CD14-positive monocyte (primary cell): ENCODE results near the gene ZNF326. TPM values are rescaled to one million over a fixed set of nuclear protein-coding genes. Genes with fewer than 3 reads are reported as not detected.

ENCODE experiments used
- DNase-seq, 3 donors: peaks; one replicate each; pipeline ENCODE4 v3.0.0-alpha.2; 2011 to 2022
- H2AFZ ChIP-seq: 2 replicates; pipeline ENCODE4 v1.6.0; 2012; ENCODE audit warnings: mild to moderate bottlenecking, low read depth, low read length, inconsistent platforms; ENCODE audit not compliant: insufficient read depth, poor library complexity, severe bottlenecking
- H3K27ac ChIP-seq, 2 donors: 1 replicate in 1 of 2; 2 replicates in 1 of 2; pipeline ENCODE4 v1.5.1; 2012 to 2013; ENCODE audit warnings: low read length in 2 of 2, control low read depth in 1 of 2, inconsistent platforms in 1 of 2, low read depth in 1 of 2, mild to moderate bottlenecking in 1 of 2
- H3K27me3 ChIP-seq, 2 donors: one replicate each; pipeline versions ENCODE4 v1.6.0 to v1.6.1; 2011 to 2013; ENCODE audit warnings: low read length in 2 of 2; ENCODE audit not compliant: control insufficient read depth in 2 of 2, insufficient read depth in 2 of 2
- H3K36me3 ChIP-seq, 2 donors: replicated peaks in 1 of 2; 1 replicate in 1 of 2; 2 replicates in 1 of 2; pipeline versions ENCODE4 v1.5.1 to v1.6.1; 2012 to 2013; ENCODE audit warnings: low read length in 2 of 2, control low read depth in 1 of 2, inconsistent platforms in 1 of 2, mild to moderate bottlenecking in 1 of 2; ENCODE audit not compliant: insufficient read depth in 2 of 2, control insufficient read depth in 1 of 2
- H3K4me1 ChIP-seq, 2 donors: 1 replicate in 1 of 2; 2 replicates in 1 of 2; pipeline versions ENCODE4 v1.5.1 to v1.6.1; 2012 to 2013; ENCODE audit warnings: low read length in 2 of 2, control low read depth in 1 of 2, inconsistent platforms in 1 of 2, mild to moderate bottlenecking in 1 of 2, moderate library complexity in 1 of 2; ENCODE audit not compliant: insufficient read depth in 2 of 2, control insufficient read depth in 1 of 2
- H3K4me2 ChIP-seq: replicated peaks from 2 replicates; pipeline ENCODE3; 2012; ENCODE audit warnings: low read length, moderate library complexity, mild to moderate bottlenecking; ENCODE audit not compliant: poor library complexity, severe bottlenecking; ENCODE audit errors: extremely low read depth
- H3K4me3 ChIP-seq, 3 experiments: fragments of 200-600 bp in 1 of 3; sonication (generic) in 1 of 3; replicated peaks in 1 of 3; 1 replicate in 2 of 3; 2 replicates in 1 of 3; pipeline ENCODE4 v1.5.1; 2011 to 2013; ENCODE audit warnings: low read length in 3 of 3, mild to moderate bottlenecking in 3 of 3, control low read depth in 2 of 3, low read depth in 2 of 3, inconsistent platforms in 1 of 3, moderate library complexity in 1 of 3
- H3K79me2 ChIP-seq: 2 replicates; pipeline ENCODE4 v1.6.0; 2012; ENCODE audit warnings: mild to moderate bottlenecking, control low read depth, inconsistent platforms, low read length, moderate library complexity; ENCODE audit not compliant: insufficient read depth
- H3K9ac ChIP-seq: 2 replicates; pipeline ENCODE4 v1.6.0; 2017; ENCODE audit warnings: low read length, mild to moderate bottlenecking; ENCODE audit not compliant: insufficient read depth, poor library complexity, severe bottlenecking
- H3K9me3 ChIP-seq, 2 donors: replicated peaks in 1 of 2; 1 replicate in 1 of 2; 2 replicates in 1 of 2; pipeline versions ENCODE4 v1.5.1 to v1.6.1; 2012 to 2013; ENCODE audit warnings: low read length in 2 of 2, control low read depth in 1 of 2; ENCODE audit not compliant: control insufficient read depth in 1 of 2, insufficient read depth in 1 of 2
- H4K20me1 ChIP-seq: 2 replicates; pipeline ENCODE4 v1.6.0; 2012; ENCODE audit warnings: mild to moderate bottlenecking, low read length, control low read depth, moderate library complexity; ENCODE audit not compliant: insufficient read depth
- H3K27ac Mint-ChIP-seq, 7 donors: one replicate each; pipeline ENCODE4 v1.8.0; 2020; ENCODE audit warnings: mild to moderate bottlenecking in 7 of 7, mixed read lengths in 7 of 7, moderate library complexity in 6 of 7, inconsistent platforms in 2 of 7
- H3K27me3 Mint-ChIP-seq, 3 donors: one replicate each; pipeline ENCODE4 v1.8.0; 2021 to 2022; ENCODE audit warnings: low read depth in 3 of 3, mild to moderate bottlenecking in 3 of 3, mixed read lengths in 3 of 3, moderate library complexity in 3 of 3, inconsistent platforms in 1 of 3
- H3K36me3 Mint-ChIP-seq, 2 donors: one replicate each; pipeline ENCODE4 v1.8.0; 2020; ENCODE audit warnings: mixed read lengths in 2 of 2, inconsistent platforms in 1 of 2, mild to moderate bottlenecking in 1 of 2
- H3K4me1 Mint-ChIP-seq: one replicate; pipeline ENCODE4 v1.8.0; 2020; ENCODE audit warnings: mild to moderate bottlenecking, mixed read lengths
- H3K4me3 Mint-ChIP-seq, 2 donors: one replicate each; pipeline ENCODE4 v1.8.0; 2020; ENCODE audit warnings: mild to moderate bottlenecking in 2 of 2, mixed read lengths in 2 of 2, moderate library complexity in 1 of 2
- H3K9me3 Mint-ChIP-seq, 7 donors: one replicate each; pipeline ENCODE4 v1.8.0; 2020 to 2022; ENCODE audit warnings: mixed read lengths in 7 of 7, mild to moderate bottlenecking in 6 of 7, moderate library complexity in 6 of 7, inconsistent platforms in 2 of 7
- CTCF ChIP-seq: fragments of 200-600 bp; IDR thresholded peaks from one replicate; pipeline ENCODE4 v1.8.0; 2022; ENCODE audit warnings: antibody characterized with exemption, mild to moderate bottlenecking
- WGBS: methylation state at CpG from one replicate; pipeline ENCODE4 v1.1.5; 2013; ENCODE audit warnings: missing lambda C conversion rate; ENCODE audit not compliant: insufficient coverage; 5-methylcytosine and 5-hydroxymethylcytosine counted together
- intact Hi-C, 2 donors: fragments of 100-400 bp; cut with micrococcal nuclease; formaldehyde crosslinking; loops; one replicate each; pipeline versions ENCODE4 v1.15.0 to v1.15.1; 2023
- polyA plus RNA-seq, 3 donors: library from polyadenylated mRNA; depleted of rRNA in 1 of 3; unstranded in 2 of 3; stranded (reverse) in 1 of 3; fragments of 300-500 nt in 2 of 3; fragments of >200 nt in 1 of 3; fragmentation: Illumina TruSeq in 2 of 3; gene quantifications; 1 replicate in 2 of 3; 2 replicates in 1 of 3; pipeline ENCODE4 v1.2.3, GENCODE V29; 2012 to 2021
- small RNA-seq: library from RNA; depleted of rRNA; stranded (forward); fragments of <200 nt; gene quantifications from one replicate; pipeline ENCODE3, GENCODE V24; 2012; ENCODE audit warnings: low read depth; ENCODE audit not compliant: insufficient read length

ZNF326 gene
- polyA plus RNA-seq, 3 donors, result 3.8 to 5.0 (median 4.5) TPM

DNA sequence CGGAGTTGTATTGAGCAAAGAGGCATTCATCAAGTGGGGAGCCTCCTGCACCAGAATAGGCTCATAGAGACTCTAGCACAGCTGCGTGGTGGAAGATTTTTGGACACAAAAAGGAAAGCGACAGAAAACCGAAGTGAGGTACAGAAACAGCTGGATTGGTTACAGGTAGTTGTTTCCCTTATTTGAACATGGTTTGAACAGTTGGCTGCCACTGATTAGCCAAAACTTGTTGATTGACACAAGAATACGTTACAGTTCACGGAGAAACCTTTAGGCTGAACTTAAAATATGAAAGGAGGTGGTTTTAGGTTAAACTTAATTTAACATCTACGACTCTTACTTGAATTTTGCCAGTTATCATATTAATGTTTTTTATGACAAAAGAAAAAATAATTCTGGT, 89.1 kb downstream of the ZNF326 start:
- no peak overlapping the region for H3K4me3 Mint-ChIP-seq
- 92% methylated on average over 3 of the region's 7 CpGs for WGBS
- no peak for DNase-seq
- Histone ChIP-seq H3K27ac (no peak overlapping the region), H2AFZ (no peak overlapping the region), H3K4me1 (no peaks in the 10 kb centered on the region), H3K36me3 (no peaks in the 10 kb centered on the region), H3K9me3 (no peaks in the 10 kb centered on the region), H3K27me3 (peaks cover 0 to 4% of the 10 kb centered on the region in 2 donors), H3K9ac (no peak overlapping the region), H3K4me2 (no peak overlapping the region), H3K4me3 (no peak overlapping the region), H3K79me2 (no peaks in the 10 kb centered on the region), H4K20me1 (no peaks in the 10 kb centered on the region)
- peaks cover 0 to 3% (median 0%) of the 10 kb centered on the region in 7 donors for H3K9me3 Mint-ChIP-seq
- H3K36me3 Mint-ChIP-seq, result no peaks in the 10 kb centered on the region
- no peak for TF ChIP-seq CTCF
- intact Hi-C loops, result no loop called here
- no peak overlapping the region for H3K27ac Mint-ChIP-seq
- H3K27me3 Mint-ChIP-seq, result peaks cover 3 to 6% (median 5%) of the 10 kb centered on the region in 3 donors
- H3K4me1 Mint-ChIP-seq, result no peaks in the 10 kb centered on the region

Small RNA genes within 50 kb of the gene (small RNA-seq; reads per million reads assigned to genes)
- gene RN7SKP272, result not detected

Other genes with a start within 250 kb of the ZNF326 start
- 10 to 100 TPM; 28.0 to 43.8 (median 42.9) TPM for gene LRRC8D, start 174.1 kb upstream of the ZNF326 start, polyA plus RNA-seq